HL-60 (cell line): ENCODE data around the gene PPP1R12C. TPM values are rescaled to one million over a fixed set of nuclear protein-coding genes. Genes with fewer than 3 reads are reported as not detected.

Experiments used
- microRNA-seq: library from miRNA; unstranded; fragments of <30 nt; microRNA quantifications from one replicate; pipeline ENCODE4, GENCODE V29; 2018

PPP1R12C gene

Small RNAs within 50 kb of the gene (microRNA-seq; reads per million reads assigned to microRNA genes)
- not detected for gene MIR7975
